ENCODE data around the gene MTUS2.

Gene MTUS2

GRCh38 chr13:29428310-29429181 is 608.4 kb downstream of the MTUS2 start:
- no peak for DNase-seq

GRCh38 chr13:29429286-29429900 is 609.3 kb downstream of the MTUS2 start:
- DNase-seq: no peak

DNA sequence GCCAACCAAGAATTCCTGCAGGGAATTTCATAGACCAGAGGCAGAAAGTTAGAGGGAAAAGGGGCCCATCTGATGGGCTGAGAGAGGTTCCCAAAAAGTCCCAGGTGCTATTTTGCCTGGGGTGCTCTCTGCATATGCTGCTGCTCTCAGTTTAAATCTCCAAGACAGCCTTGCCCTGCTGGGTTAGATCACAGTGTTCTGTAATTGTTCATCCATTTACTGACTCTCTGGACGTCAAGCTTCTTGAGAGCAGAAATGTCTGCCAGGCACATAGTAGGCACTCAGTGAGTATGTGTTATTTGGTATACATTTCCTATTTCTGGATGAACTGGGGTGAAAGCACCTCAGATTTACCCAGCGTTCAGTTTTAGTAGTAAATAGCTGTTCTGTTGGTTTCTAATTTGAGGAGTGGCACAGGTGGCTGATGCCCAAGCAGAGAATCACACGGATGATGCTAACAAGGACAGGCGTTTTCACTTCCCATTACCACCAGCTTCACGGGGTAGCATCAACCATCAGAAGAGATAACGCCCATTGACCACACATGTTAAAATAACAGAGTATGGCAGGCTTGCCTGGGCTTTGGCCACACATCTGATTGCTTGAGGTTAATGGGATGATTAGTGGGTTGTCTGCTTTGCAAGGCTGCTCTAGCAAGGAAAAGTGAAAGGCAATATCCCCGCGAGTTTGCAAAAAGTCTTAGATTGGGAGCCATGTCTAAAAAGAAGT is 614.2 kb downstream of the MTUS2 start:
- DNase-seq: no peak

DNA sequence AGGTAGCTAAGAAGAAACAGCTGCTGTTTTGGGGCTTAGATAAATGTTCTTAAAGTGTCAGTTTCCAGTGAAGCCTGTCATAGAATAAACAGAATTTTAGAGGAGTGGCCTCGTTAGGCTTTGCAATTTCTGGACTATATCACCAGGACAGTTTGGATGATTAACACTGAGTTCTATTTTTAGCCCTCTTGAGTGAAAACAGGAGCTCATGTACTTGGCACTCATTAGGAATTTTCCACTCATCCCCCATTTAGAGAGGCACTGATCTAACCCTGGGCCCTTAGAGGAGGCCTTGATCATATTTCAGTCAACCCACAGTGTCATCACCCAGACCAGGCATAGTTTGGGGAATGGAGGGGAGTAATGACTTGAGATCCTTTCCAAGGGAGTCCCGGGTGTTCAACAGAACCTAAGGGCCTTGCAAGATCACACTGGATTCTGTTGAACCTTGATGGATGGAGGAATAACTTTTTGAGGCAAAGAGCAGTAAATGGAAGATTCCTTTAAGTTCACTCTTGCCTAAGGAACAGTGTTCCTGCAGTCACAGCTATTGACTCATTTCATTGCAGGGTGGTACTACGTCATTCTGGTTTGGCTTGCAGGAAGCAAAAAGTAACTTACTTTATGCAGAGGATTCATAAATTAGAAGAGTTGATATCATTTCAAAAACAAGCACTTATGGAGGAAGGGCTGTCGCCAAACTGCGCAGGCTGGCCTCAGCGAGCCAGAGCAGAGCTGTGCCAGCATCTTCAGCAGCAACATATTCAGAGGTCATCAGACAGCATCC is 615.2 kb downstream of the MTUS2 start:
- DNase-seq: no peak

DNA sequence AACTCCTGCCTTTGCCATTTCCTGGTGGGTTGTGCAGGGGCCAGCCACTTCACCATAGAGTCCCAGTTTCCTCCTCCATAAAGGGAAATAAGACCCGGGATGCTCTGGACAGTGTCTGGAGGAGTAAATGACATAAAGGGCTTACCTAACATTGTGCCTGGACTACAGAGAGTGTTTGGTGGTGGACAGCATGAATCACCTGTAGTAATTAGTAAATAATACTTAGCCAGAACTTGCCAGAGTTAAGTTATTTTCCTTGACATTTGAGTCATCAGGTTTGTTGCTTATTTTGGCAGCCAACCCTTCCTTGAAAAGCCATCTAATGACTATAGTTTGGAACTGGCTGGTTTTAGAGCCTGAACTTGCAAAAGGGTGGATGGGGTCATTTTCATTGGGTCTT is 616.2 kb downstream of the MTUS2 start:
- DNase-seq: no peak

DNA sequence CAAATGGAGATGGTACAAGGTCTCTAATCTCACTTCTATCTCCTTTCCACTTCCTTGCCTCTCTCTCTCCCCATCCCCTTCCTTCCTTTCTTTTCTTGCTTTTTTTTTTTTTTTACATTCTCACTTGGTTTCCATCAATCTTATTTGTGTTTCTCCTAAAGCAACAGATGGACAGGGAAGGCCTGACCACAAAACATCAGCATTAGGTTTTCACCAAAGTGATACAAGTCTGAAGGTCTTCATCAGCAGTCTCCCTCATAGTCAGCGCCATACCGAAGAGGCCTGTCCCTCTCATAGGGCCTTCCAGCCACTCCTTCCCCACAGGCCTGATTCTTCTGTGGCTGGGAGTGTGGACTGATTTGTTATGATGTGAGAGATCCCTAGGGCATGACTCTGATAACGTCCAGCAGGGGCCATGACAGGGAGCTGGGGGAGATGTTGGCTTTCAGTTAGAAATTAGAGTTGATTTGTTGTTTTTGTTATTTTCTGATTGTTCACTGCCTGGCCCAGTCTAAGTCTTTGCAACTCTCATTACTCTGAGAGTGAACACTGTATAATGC is 616.7 kb downstream of the MTUS2 start:
- DNase-seq: no peak

GRCh38 chr13:29438769-29439168 is 618.6 kb downstream of the MTUS2 start:
- no peak for DNase-seq

GRCh38 chr13:29439601-29440388 is 619.7 kb downstream of the MTUS2 start:
- no peak for DNase-seq

- DNase-seq: no peak
These were observed 621.2 kb downstream of the MTUS2 start for GRCh38 chr13:29441306-29441705.

- DNase-seq: no peak
These were observed 625.9 kb downstream of the MTUS2 start for GRCh38 chr13:29446016-29446415.

DNA sequence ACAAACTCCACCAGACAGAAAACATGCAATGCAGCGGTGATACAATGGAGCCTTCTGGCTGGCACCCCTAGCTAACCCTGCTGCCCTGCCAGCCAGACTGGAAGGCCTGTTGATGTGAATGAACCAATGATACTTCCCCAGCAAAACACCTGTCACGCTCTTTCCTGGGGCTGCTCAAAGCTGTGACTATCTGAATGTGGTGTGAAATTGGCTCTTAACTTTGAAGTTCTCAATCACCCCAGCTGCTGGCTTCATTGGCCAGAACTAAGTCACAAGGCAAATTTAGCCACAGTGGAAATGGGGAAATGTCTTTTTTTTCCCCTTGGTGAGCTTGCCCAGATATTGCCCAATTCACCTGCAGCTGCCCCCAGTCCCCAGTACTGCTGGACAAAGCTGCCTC is 628.0 kb downstream of the MTUS2 start:
- no peak for DNase-seq

GRCh38 chr13:29449726-29450125 is 629.6 kb downstream of the MTUS2 start:
- no peak for DNase-seq

DNA sequence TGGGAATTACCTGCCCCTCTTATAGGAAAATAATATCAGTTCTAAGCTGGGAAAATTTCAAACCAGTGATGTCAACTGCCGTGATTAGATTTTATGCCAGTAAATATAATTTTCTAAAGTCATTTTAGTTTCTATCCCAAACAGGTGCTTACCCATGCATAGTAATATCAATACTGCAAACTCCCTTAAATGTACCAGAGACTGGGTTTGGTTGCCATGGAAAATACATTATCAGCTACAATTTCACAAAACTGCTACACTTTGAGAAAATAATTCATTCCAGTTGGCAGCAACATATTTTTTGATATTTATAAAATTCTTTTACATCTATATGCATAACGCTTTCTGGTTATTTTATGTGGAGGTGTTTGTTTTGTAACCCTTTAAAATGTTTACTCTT is 631.8 kb downstream of the MTUS2 start:
- no peak for DNase-seq

- DNase-seq: no peak
These were observed 632.9 kb downstream of the MTUS2 start for GRCh38 chr13:29452773-29453616.

DNA sequence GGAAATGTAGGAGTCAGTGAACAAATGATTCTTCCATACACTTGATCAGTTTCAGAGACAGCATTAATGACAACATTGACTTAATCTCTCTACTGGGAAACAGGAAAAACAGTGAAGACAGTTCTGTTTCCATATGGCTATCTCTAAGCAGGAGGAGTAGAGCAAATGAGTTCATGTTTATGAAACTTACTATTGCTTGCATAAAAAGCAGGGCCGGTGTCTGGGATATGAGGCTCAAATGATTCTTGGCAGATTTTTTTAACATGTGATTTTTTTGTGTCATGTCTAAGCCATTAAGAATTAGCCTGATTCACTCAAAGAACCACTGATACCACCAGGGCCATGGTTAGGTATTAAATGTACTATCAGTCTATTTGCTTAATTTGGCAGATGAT is 633.5 kb downstream of the MTUS2 start:
- no peak for DNase-seq

DNA sequence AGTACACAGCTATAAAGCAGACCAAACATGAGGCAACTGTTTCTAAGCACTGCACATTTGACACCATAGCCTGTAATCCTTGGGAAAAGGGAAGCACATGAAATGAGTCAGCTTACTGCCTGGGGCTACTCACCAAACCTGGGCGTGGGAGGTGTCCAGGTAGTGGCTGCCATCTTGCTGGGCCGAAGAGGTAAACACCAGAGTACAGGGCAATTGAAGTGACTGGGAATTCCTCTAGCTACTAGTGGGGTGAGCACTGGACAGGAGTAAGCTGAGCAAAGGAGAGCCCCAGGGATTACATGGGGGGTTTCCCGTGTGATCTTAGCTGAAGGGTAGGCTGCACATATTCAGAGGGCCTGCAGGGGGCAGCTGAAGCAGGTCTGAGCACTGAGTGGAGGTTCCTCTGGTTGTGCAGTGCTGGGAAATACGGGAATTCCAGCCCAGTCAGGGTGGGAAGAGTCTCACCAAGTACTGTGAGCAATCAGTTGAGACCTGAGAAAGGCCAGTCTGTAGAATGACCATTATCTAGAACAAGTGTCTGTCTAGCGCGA is 634.9 kb downstream of the MTUS2 start:
- DNase-seq: no peak

GRCh38 chr13:29456419-29456818 is 636.3 kb downstream of the MTUS2 start:
- DNase-seq: no peak

- DNase-seq: no peak
These were observed 637.2 kb downstream of the MTUS2 start for GRCh38 chr13:29457299-29457698.

- no peak for DNase-seq
These were observed 638.3 kb downstream of the MTUS2 start for GRCh38 chr13:29458419-29458818.

DNA sequence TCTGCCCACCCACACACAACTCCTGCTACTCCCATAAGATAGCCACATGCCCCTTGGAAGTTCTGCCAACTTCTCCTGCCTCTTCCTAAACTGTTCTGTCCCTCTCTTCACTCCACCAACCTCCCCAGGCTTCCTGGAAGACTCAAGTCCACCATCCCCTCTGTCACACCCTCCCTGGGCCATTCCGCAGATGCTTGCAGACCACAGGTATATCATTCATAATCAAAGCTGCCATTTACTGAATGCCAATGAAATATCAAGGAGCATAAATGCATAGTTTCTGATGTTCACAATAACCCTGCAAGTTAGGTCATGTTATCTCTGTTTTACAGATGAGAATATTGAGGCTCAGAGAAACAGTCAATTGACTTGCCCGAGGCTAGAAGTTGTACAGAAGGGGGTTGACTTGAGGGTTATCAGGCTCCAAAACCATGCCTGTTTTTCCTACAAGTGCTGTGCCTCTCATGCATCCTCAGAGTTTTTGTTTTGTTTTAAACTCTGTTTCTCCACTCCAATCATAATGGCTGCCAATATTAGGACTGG is 639.7 kb downstream of the MTUS2 start:
- no peak for DNase-seq
